Epithelial cell of esophagus (primary cell): ENCODE measurements around the gene POLR3F.
"Not testable (repeated sequence)": the region's sequence is repeated elsewhere in the genome, so short reads cannot be mapped to it uniquely, and the experiment has no call there.

ENCODE experiments used
- DNase-seq: peaks from one replicate; pipeline ENCODE4 v3.0.0; 2010; ENCODE audit warnings: low read depth
- H3K4me3 ChIP-seq: 2 replicates; pipeline ENCODE4 v1.5.1; 2011; ENCODE audit warnings: mild to moderate bottlenecking, low read length, control low read depth
- TF ChIP-seq, protein P1 (sequence below): IDR thresholded peaks from 2 replicates; pipeline ENCODE4 v1.5.1; 2011; ENCODE audit warnings: low read depth, mild to moderate bottlenecking, low read length, control low read depth, inconsistent platforms; ENCODE audit not compliant: insufficient read depth; ENCODE audit errors: missing control alignments

The POLR3F gene

DNA sequence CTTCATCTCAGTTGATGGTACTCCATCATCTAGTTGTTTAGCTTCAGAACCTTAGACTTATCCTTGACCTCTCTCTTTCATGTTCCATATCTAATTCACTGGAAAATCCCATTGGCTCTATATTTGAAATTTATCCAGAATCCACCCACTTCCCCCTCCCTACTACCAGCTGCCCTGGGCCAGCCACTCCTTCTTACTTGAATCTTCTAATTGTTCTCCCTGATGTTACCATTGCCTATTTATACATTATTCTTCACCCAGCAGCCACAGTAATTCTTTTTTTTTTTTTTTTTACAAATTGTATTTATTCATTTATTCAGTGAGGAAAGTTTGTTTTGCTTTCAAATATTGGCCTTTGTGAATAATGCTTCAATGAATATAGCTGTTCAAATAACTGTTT lies 48.8 kb downstream of the POLR3F start:
- TF ChIP-seq, protein P1, sequence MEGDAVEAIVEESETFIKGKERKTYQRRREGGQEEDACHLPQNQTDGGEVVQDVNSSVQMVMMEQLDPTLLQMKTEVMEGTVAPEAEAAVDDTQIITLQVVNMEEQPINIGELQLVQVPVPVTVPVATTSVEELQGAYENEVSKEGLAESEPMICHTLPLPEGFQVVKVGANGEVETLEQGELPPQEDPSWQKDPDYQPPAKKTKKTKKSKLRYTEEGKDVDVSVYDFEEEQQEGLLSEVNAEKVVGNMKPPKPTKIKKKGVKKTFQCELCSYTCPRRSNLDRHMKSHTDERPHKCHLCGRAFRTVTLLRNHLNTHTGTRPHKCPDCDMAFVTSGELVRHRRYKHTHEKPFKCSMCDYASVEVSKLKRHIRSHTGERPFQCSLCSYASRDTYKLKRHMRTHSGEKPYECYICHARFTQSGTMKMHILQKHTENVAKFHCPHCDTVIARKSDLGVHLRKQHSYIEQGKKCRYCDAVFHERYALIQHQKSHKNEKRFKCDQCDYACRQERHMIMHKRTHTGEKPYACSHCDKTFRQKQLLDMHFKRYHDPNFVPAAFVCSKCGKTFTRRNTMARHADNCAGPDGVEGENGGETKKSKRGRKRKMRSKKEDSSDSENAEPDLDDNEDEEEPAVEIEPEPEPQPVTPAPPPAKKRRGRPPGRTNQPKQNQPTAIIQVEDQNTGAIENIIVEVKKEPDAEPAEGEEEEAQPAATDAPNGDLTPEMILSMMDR, result no peak
- H3K4me3 ChIP-seq, result no peak overlapping the region
- DNase-seq, result no peak

DNA sequence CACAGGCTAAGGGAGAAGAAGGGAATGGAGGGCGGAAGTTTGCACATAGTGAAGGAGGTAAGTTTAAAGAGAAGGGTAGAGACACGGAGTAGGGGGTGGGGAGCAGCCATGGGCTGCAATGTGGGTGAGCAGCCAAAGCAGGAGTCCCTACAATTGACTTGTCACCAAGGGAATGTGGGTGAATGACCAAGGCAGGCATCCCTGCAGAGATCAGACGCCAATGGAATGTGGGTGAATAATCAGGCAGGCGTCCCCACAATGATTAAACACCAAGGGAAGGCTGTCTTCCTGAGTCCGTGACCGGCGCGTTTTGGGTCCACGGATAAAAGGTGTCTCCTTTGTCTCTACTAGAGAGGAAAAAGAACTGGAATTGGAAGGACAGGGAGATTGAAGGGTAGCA lies 54.9 kb downstream of the POLR3F start:
- not testable (repeated sequence) for DNase-seq, H3K4me3 ChIP-seq

DNA sequence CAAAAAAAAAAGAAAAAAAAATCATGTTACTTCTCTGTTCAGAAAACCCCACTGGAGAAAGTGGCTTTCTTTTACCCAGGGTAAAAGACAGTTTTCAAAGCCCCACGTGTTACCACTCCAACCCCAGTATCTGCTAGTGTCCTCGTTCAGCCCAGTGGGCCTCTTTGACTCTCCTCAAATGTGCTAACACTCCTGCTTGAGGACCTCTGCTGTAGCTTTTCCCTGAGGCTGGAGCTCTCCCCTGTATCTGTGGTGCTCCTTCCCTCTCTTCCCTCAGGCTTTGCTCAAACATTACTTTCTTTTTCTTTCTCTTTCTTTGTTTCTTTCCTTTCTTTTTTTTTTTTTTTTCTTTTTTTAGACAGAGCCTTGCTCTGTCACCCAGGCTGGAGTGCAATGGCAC lies 55.9 kb downstream of the POLR3F start:
- DNase-seq, result no peak
- no peak overlapping the region for H3K4me3 ChIP-seq
- TF ChIP-seq, protein P1, result no peak

DNA sequence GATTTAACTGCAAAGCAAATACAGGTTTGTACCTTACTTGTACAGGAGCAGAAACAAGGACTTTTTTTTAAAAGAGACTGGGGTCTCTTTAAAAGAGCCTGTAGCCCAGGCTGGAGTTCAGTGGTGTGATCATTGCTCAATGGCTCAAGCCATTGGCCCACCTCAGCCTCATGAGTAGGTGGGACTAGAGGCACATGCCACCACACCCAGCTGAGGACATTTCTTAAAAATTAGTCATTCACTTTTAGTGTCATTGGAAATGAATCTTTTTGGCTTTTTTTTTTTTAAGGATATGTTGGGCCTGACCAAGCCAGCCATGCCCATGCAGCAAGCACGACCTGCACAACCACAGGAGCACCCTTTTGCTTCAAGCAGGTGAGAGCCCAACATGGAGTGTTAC lies 57.5 kb downstream of the POLR3F start:
- no peak overlapping the region for H3K4me3 ChIP-seq
- DNase-seq, result peak; percentile 81

DNA sequence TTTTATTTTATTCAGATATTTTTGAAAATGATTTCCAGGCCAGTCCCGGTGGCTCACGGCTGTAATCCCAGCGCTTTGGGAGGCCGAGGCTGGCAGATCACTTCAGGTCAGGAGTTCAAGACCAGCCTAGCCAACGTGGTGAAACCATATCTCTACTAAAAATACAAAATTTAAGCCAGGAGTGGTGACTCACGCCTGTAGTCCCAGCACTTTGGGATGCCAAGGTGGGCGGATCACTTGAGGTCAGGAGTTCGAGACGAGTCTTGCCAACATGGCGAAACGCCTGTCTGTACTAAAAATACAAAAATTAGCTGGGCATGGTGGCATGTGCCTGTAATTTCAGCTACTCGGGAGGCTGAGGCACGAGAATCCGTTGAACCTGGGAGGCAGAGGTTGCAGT lies 59.6 kb downstream of the POLR3F start:
- not testable (repeated sequence) for DNase-seq, H3K4me3 ChIP-seq

More for the DNA sequence above, 57.5 kb downstream of the POLR3F start:
- TF ChIP-seq, protein P1, result no peak

DNA sequence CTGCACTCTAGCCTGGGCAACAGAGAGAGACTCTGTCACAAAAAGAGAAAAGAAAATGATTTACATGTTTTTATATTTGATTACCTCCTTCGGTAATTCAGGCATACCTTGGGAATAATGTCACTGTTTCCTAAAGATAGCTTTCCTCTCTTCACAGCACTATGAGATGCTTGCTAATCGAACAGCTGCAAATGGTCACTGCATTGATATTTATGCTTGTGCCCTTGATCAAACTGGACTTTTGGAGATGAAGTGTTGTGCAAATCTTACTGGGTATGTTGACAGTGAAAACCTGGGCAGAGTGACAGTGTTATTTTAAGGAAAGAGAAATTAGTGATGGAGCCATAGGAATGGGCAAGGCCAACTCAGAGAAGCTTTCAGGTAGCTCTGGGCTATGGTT lies 60.1 kb downstream of the POLR3F start:
- no peak for DNase-seq
- TF ChIP-seq, protein P1, result no peak
- H3K4me3 ChIP-seq, result no peak overlapping the region

DNA sequence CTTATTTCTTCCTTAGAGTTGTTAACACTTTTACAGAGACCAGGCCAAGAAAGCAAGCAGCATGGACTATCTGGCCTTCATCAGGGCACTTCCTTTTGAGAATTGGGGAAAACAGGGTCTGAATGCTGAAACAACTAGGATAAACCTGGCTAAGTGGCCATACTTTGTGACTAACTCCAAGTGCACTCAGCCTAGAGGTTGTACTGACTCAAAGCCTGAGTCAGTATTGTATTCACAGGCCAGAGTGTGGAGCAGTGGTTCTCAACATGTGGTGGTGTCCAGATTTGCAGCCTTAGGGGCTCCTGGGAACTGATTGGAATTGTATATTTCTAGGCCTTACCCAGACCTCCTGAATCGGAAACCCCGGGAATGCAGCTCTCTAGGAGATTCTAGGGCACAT lies 60.6 kb downstream of the POLR3F start:
- TF ChIP-seq, protein P1, result no peak
- no peak overlapping the region for H3K4me3 ChIP-seq
- peak; percentile 71 for DNase-seq

DNA sequence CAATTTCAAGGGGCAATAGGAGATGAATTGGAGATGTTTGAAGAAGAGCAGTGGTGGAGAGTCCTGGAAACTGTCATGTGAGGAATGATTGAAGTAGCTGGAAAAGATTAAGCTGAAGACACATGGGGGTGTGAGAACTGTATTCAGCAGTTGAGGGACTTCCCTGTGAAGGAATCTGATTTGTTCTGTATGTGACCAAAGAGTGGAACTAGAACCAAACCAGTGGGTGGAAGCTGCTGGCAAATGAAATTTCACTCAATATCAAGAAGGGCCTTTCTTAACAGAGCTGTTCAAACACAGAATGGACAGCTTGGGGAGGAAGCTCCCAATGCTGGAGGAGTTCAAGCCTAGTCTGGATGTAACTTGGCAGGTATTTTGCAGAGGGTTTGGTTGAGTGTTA lies 61.9 kb downstream of the POLR3F start:
- no peak for DNase-seq
- H3K4me3 ChIP-seq, result no peak overlapping the region

More for the DNA sequence above, 61.9 kb downstream of the POLR3F start:
- TF ChIP-seq, protein P1, result no peak
